H1 (cell line): ENCODE measurements around the gene DYRK1B. TPM values are rescaled to one million over a fixed set of nuclear protein-coding genes. Genes with fewer than 3 reads are reported as not detected.

Experiments used
- BACH1 ChIP-seq: IDR thresholded peaks from 2 replicates; pipeline ENCODE4 v1.6.1; 2012; ENCODE audit warnings: low read length, improper control_type of control experiment
- CBX5 ChIP-seq: fragments of 300-800, 300-1000 bp; sonication (generic); IDR thresholded peaks from 2 replicates; pipeline ENCODE4 v1.7.1; 2016; ENCODE audit warnings: antibody characterized with exemption, low read length, low read depth
- CBX8 ChIP-seq: fragments of 300-800, 300-1000 bp; sonication (generic); IDR thresholded peaks from 2 replicates; pipeline ENCODE4 v1.7.1; 2016; ENCODE audit warnings: low read depth, low read length, borderline replicate concordance
- CREB1 ChIP-seq: IDR thresholded peaks from 2 replicates; pipeline ENCODE4 v1.6.1; 2012; ENCODE audit warnings: inconsistent platforms
- KDM1A ChIP-seq: fragments of 200-600, 300-600 bp; sonication (generic); IDR thresholded peaks from 2 replicates; pipeline ENCODE4 v1.7.1; 2016; ENCODE audit warnings: mild to moderate bottlenecking, low read length, borderline replicate concordance
- KDM4A ChIP-seq: IDR thresholded peaks from one replicate; pipeline ENCODE4 v1.7.1; 2012; ENCODE audit warnings: low read depth, mild to moderate bottlenecking, moderate library complexity, low read length, inconsistent platforms; ENCODE audit not compliant: severe bottlenecking
- NRF1 ChIP-seq: IDR thresholded peaks from 2 replicates; pipeline ENCODE4 v1.6.1; 2011; ENCODE audit warnings: mild to moderate bottlenecking, low read depth, low read length, improper control_type of control experiment
- POLR2A ChIP-seq, 2 experiments: IDR thresholded peaks; 1 replicate in 1 of 2; 2 replicates in 1 of 2; pipeline ENCODE4 v1.6.1; 2011; ENCODE audit warnings: low read depth in 2 of 2, low read length in 2 of 2, mild to moderate bottlenecking in 2 of 2; ENCODE audit errors: control extremely low read depth in 1 of 2
- POU5F1 ChIP-seq: IDR thresholded peaks from 2 replicates; pipeline ENCODE4 v1.6.1; 2011; ENCODE audit warnings: low read depth, mild to moderate bottlenecking, low read length, moderate library complexity
- SIX5 ChIP-seq: IDR thresholded peaks from 2 replicates; pipeline ENCODE4 v1.6.1; 2011; ENCODE audit warnings: mild to moderate bottlenecking, low read depth, low read length
- TAF1 ChIP-seq: IDR thresholded peaks from 2 replicates; pipeline ENCODE4 v1.6.1; 2011; ENCODE audit warnings: mild to moderate bottlenecking, low read depth, low read length
- TBP ChIP-seq: IDR thresholded peaks from 2 replicates; pipeline ENCODE4 v1.6.1; 2011; ENCODE audit warnings: low read depth, low read length, improper control_type of control experiment
- polyA plus RNA-seq, 7 experiments: library from polyadenylated mRNA; depleted of rRNA in 3 of 7; stranded (reverse) in 5 of 7; unstranded in 2 of 7; fragments of >200 nt in 5 of 7; fragments of 200-250 nt in 2 of 7; gene quantifications; 1 replicate in 5 of 7; 2 replicates in 1 of 7; 4 replicates in 1 of 7; pipeline versions ENCODE4 v1.2.1 to v1.2.3, GENCODE V29; 2011 to 2013; ENCODE audit warnings: missing spikeins in 2 of 7, mixed read lengths in 2 of 7
- total RNA-seq: library from RNA; stranded (reverse); fragmentation: NEBNext Ultra II Directional; extraction: Animal tissue kit (Norgen Biotek cat#: 25700); gene quantifications from 2 replicates; pipeline ENCODE4 v1.2.1, GENCODE V29; 2021
- TF ChIP-seq, protein P1 (sequence below): IDR thresholded peaks from 2 replicates; pipeline ENCODE4 v1.6.1; 2012; ENCODE audit warnings: inconsistent platforms
- TF ChIP-seq, protein P2 (sequence below): IDR thresholded peaks from 2 replicates; pipeline ENCODE4 v1.6.1; 2012; ENCODE audit warnings: inconsistent platforms

DYRK1B gene
- total and polyA plus RNA-seq, 2 of the 8 experiments (the other 6 are each of a cell fraction or from before 2014, with no cell fraction given), result 6.9 to 14.8 TPM

DNA sequence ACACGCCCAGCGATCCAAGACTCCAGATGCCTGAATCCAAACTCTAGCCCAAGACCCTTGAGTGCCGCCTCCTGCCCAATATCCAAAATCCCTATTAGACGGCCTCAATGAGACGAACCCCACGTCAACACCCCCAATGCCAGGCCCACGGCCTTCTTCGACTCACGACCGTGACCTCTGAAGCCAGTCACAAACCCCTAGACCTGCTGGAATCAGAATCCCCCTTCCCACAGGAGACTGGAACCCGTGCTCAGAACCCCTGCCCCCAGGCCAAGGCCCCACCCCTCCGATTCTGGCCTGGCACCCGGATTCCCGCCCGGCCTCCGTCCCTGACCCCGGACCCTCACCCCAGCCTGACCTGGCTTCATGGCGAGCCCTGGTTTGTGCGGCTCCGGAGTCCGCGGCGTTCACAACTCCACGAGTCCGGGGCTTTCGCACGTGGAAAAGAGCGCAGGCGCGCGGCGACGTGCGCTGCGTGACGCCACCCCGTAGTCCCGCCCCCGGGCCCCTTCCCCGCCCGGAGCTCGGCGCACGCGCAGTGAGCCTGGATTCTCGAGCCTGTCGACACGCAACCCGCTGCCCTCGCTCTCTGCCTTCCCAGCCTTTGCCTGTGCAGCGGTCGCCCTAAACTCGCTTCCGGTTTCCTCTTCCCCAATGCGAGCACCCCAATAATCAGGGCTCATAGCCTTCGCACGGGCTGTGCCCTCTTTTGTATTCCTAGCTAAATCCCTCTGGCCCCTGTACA lies 12.1 kb upstream of the DYRK1B start, which contains the start of gene FBL (continued):
- TF ChIP-seq POLR2A (IDR thresholded peaks at IDR 0.05; ENCODE audit: control extremely low read depth in 1 of 2, low read depth in 2 of 2, low read length in 2 of 2) (peak in 1 of 2 experiments; percentile 34; a peak in 2 of 3 replicates), POU5F1 (no peak), TAF1 (peak; percentile 74), TBP (peak; percentile 56; the same call in 1 of the 2 replicates), SIX5 (no peak), NRF1 (peak; percentile 68), CREB1 (peak; percentile 76), BACH1 (no peak), CBX8 (no peak), KDM1A (0 out of 2 replicates have a peak, but pooled peaks have one; percentile 16), KDM4A (peak; percentile 54), CBX5 (no peak)
- TF ChIP-seq, protein P1, sequence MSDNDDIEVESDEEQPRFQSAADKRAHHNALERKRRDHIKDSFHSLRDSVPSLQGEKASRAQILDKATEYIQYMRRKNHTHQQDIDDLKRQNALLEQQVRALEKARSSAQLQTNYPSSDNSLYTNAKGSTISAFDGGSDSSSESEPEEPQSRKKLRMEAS, result peak; percentile 81
- TF ChIP-seq, protein P2, sequence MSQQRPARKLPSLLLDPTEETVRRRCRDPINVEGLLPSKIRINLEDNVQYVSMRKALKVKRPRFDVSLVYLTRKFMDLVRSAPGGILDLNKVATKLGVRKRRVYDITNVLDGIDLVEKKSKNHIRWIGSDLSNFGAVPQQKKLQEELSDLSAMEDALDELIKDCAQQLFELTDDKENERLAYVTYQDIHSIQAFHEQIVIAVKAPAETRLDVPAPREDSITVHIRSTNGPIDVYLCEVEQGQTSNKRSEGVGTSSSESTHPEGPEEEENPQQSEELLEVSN, result peak; percentile 43; the same call in 1 of the 2 replicates
